ENCODE measurements around the gene DDX56.

DDX56 gene

DNA sequence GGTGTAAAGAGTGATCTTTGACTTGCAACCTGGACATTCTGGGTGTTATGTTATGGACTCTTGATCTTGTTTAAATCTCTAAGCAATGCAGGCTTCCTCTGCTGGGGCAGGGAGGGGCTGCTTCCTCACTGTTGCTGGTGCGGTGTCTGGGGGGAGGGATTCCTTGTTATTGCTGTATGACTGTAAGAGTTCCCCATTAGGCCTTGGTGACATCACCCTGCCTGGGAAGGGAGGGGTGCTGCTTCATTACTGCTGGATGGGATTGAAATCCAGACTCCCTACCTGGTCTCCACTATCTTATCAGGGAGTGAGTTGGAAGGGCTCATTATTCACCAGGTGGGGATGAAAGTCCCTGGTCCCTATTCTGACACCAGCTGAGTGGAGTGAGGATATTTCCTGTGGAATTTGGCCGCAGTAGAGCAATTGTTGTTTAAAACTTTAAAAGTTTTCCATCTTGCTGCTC lies 41.5 kb upstream of the DDX56 start:
- TF ChIP-seq, protein P1, sequence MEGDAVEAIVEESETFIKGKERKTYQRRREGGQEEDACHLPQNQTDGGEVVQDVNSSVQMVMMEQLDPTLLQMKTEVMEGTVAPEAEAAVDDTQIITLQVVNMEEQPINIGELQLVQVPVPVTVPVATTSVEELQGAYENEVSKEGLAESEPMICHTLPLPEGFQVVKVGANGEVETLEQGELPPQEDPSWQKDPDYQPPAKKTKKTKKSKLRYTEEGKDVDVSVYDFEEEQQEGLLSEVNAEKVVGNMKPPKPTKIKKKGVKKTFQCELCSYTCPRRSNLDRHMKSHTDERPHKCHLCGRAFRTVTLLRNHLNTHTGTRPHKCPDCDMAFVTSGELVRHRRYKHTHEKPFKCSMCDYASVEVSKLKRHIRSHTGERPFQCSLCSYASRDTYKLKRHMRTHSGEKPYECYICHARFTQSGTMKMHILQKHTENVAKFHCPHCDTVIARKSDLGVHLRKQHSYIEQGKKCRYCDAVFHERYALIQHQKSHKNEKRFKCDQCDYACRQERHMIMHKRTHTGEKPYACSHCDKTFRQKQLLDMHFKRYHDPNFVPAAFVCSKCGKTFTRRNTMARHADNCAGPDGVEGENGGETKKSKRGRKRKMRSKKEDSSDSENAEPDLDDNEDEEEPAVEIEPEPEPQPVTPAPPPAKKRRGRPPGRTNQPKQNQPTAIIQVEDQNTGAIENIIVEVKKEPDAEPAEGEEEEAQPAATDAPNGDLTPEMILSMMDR (IDR thresholded peaks at IDR 0.05; ENCODE audit: poor library complexity, severe bottlenecking), result no peak
- H3K27ac ChIP-seq (ENCODE audit: poor library complexity, severe bottlenecking), result no peak overlapping the region
- no peak overlapping the region for H3K4me3 ChIP-seq (ENCODE audit: severe bottlenecking)
- DNase-seq (ENCODE audit: low spot score) (no peak), ATAC-seq (ENCODE audit: low read depth) (peak; percentile 29; the same call in 1 of the 3 replicates)
- H3K9me3 ChIP-seq (ENCODE audit: severe bottlenecking), result no peaks in the 10 kb centered on the region
- peaks cover 23% of the 10 kb centered on the region for H3K4me1 ChIP-seq (ENCODE audit: insufficient read depth, poor library complexity, severe bottlenecking)
- no peaks in the 10 kb centered on the region for H3K27me3 ChIP-seq (ENCODE audit: insufficient read depth, poor library complexity, severe bottlenecking)
- peaks cover 15% of the 10 kb centered on the region for H3K36me3 ChIP-seq (ENCODE audit: low read depth)

DNA sequence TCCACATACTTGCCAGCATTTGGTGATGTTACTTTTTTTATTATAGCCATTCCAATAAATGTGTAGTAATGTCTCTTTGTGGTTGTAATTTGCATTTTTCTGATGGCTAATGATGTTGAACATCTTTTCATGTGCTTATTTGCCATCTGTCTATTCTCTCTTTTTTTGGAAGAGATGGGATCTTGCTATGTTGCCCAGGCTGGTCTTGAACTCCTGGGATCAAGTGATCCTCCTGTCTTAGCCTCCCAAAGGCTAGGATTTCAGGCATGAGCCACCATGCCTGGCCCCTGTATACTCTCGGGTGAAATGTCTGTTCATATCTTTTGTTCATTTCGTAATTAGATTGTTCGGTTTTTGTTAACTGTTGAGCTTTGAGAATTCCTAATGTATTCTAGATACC lies 36.1 kb upstream of the DDX56 start:
- ATAC-seq (ENCODE audit: low read depth) (no peak), DNase-seq (ENCODE audit: low spot score) (no peak)
- H3K9me3 ChIP-seq (ENCODE audit: severe bottlenecking), result no peaks in the 10 kb centered on the region
- no peak overlapping the region for H3K4me3 ChIP-seq (ENCODE audit: severe bottlenecking)
- peaks cover 12% of the 10 kb centered on the region for H3K36me3 ChIP-seq (ENCODE audit: low read depth)
- no peak overlapping the region for H3K27ac ChIP-seq (ENCODE audit: poor library complexity, severe bottlenecking)
- H3K4me1 ChIP-seq (ENCODE audit: insufficient read depth, poor library complexity, severe bottlenecking), result peaks cover 7% of the 10 kb centered on the region
- TF ChIP-seq, protein P1 (IDR thresholded peaks at IDR 0.05; ENCODE audit: poor library complexity, severe bottlenecking), result no peak
- H3K27me3 ChIP-seq (ENCODE audit: insufficient read depth, poor library complexity, severe bottlenecking), result no peaks in the 10 kb centered on the region

DNA sequence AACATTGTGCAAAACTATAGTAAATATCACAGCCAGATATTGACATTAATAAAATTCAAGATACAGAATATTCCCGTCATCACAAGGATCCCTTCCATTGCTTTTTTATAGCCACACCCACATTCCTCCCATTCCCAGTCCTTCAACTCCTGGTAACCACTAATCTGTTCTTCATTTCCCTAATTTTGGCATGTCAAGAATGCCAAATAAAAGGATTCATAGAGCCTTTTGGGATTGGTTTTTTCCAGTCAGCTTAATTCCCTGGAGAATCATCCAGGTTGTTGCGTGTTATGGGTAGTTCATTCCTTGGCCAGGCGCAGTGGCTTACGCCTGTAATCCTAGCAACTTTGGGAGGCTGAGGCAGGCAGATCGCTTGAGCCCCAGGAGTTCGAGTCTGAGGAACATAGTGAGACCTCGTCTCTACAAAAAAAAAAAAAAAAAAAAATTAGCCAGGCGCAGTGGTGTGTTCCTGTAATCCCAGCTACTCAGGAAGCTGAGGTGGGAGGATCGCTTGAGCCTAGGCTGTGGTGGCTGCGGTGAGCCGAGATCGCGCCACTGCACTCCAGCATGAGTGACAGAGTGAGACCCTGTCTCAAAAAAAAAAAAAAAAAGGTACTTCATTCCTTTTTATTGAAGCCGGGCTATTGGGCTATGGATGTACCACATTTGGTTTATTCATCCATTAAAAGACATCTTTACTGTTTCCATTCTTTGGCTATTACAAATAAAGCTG lies 35.4 kb upstream of the DDX56 start:
- Histone ChIP-seq H3K27ac (ENCODE audit: poor library complexity, severe bottlenecking) (no peak overlapping the region), H3K27me3 (ENCODE audit: insufficient read depth, poor library complexity, severe bottlenecking) (no peaks in the 10 kb centered on the region), H3K4me1 (ENCODE audit: insufficient read depth, poor library complexity, severe bottlenecking) (peaks cover 7% of the 10 kb centered on the region), H3K36me3 (ENCODE audit: low read depth) (peaks cover 12% of the 10 kb centered on the region), H3K4me3 (ENCODE audit: severe bottlenecking) (no peak overlapping the region), H3K9me3 (ENCODE audit: severe bottlenecking) (no peaks in the 10 kb centered on the region)
- ATAC-seq (ENCODE audit: low read depth) (no peak), DNase-seq (ENCODE audit: low spot score) (no peak)
- TF ChIP-seq, protein P1 (IDR thresholded peaks at IDR 0.05; ENCODE audit: poor library complexity, severe bottlenecking), result no peak

DNA sequence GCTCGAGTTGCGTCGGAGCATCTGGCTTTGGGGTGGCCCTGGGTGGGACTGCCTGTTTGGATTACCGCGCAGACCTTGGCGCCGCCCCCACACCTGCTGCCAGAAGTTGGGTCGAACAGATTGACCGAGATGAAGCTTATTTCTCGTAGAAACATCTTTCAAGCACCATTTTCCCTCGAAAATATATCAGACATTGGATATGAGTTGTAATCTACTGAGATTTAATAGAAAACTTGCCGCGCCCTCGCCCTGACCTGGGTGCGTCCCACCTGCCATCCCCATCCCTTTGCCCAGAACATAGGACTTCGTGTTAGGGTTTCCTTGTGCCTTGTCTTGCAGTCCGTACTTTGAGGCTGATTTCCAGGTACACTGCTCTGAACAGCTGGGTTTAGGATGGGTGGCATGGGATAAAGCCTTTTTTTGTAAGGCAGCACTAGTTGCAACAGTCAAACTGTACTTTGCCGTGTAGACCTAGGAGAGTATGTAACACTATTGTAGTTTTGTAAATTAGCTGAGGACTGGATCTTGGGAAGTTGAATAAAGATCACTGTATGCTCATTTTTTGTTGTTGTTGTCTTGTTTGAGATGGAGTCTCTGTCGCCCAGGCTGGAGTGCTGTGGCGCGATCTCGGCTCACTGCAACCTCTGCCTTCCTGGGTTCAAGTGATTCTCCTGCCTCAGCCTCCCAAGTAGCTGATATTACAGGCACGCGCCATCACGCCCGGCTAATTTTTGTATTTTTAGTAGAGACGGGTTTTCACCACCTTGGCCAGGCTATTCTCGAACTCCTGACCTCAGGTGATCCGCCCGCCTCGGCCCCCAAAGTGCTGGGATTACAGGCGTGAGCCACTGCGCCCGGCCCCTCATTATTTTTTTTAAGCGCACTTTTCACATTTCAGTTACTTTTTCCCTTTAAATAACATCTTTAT lies 33.7 kb upstream of the DDX56 start:
- Histone ChIP-seq H3K36me3 (ENCODE audit: low read depth) (peaks cover 12% of the 10 kb centered on the region), H3K27me3 (ENCODE audit: insufficient read depth, poor library complexity, severe bottlenecking) (no peaks in the 10 kb centered on the region), H3K27ac (ENCODE audit: poor library complexity, severe bottlenecking) (peak overlapping the region; percentile 63), H3K9me3 (ENCODE audit: severe bottlenecking) (no peaks in the 10 kb centered on the region), H3K4me1 (ENCODE audit: insufficient read depth, poor library complexity, severe bottlenecking) (peaks cover 7% of the 10 kb centered on the region), H3K4me3 (ENCODE audit: severe bottlenecking) (peak overlapping the region; percentile 87)
- DNase-seq (ENCODE audit: low spot score), result no peak
- ATAC-seq (ENCODE audit: low read depth), result no peak; the same call in 2 of the 3 replicates
- TF ChIP-seq, protein P1 (IDR thresholded peaks at IDR 0.05; ENCODE audit: poor library complexity, severe bottlenecking), result no peak

Data from RWPE2 (cell line).